HG03571 (cell line): ENCODE measurements around the gene ECI2.
"Not testable (repeated sequence)": the region's sequence is repeated elsewhere in the genome, so short reads cannot be mapped to it uniquely, and the experiment has no call there.

ENCODE experiments used
- ATAC-seq: cut with Tn5 transposase; IDR thresholded peaks from one replicate; pipeline ENCODE4 v1.9.1; 2021; ENCODE audit not compliant: unreplicated experiment

ECI2 gene

DNA sequence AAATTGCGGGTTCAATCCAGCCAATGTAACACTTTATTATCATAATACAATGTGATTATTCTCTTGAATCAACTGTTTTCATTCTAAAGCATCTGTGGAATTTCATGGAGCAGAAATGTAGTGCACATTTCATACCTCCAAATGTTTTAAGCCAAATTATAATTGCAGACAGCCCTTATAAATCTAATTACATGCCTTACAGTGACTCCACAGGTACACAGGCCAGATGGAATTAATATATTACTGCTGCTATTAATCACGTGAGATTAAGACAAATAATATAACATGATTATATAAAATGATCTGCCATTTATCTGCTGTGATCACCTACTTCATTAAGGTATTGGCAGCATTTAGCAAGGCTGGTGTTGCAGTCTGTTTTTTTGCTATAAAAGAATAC, 9.7 kb upstream of the ECI2 start:
- no peak for ATAC-seq

DNA sequence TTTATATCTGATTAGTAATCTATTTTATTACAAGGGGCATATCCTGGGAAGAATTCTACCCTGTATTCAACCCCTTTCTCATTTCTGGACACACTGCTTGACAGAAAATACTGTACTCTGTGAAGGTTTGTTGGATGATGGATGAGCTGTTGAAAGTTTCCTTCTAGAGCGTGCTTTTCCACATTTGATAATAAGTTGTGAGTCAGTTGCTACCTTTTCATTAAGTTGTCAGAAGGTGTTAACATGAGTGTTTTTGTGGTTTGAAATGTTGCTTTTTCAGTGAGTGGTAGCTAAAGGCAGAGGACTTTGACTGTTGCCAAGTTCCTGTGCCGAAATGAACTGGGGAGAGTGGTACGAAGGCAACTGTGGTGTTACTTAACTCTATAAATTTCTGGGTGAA, 3.9 kb upstream of the ECI2 start:
- no peak for ATAC-seq

DNA sequence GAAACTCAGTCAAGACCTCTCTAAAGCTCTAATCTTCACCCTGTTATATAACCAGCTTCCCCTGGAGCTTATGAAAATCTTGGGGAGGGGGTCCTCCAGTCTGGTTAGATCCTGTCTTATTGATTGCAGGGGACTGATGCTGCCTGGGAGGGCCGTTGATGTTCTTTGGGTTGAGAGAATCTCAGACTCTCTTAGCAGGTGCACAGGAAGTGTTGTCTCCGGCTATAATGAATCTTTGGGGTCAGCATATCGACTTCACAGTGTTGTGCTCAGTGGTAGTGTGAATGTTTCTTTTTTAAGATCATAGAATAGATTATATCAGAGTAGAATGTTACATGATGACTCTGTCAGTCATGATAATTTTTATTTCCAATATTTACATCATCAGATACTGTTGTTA, 2.8 kb upstream of the ECI2 start:
- ATAC-seq, result no peak

DNA sequence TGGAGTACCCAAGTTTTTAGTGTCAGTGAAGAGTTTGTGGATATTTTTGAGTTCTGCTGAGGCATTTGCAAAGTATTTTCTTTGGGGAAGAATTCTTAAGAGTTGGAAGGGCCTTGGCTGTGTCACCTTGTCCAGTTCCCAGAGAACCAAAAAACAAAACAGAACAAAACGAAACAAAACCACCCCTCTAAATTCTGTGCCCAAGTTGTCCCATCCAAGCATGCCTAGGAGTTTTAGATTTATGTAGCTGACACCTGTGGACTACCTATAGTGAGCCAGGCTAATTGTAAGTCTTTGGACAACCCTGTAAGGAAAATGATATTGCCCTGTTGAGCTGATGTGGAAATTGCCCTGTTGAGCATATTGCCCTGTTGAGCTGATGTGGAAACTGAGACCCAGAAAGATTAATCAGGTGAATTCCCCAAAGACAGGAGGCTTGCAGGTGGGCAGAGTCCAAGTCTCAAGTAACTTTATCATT, 1.0 kb upstream of the ECI2 start:
- no peak for ATAC-seq

DNA sequence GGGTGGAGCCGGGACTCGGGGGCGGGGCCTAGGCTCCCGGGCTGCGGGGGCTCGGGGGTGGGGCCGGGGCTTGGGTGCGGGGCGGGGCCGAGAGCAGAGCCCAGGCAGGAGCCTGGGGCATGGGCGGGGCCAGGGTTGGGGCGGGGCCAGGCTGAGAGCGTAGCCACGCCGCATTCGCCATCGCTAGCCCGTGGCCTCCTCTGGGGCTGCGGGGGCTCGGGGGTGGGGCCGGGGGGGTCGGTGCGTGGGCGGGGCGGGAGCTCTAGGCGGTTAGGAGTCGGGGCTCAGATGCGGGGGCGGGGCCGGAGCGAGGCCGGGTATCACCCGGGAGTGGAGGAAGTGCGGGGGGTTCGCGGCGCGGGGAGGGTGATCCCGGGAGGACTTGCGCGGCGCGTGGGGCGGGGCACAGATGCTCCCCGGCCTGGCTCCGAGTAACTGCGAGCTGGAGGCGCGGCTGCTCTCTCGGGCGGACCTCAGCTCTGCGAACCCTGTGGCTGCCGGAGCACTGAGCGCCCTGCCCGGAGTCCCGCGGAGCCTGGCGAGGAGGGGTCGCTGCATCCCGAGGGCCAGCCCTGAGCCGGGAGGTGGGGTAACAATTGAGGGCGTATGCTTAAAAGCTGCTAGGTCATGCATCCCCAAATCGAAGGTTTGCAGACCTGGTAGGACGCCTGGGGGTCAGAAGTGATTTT, 434 bp upstream of the ECI2 start:
- peak; percentile 66 for ATAC-seq

DNA sequence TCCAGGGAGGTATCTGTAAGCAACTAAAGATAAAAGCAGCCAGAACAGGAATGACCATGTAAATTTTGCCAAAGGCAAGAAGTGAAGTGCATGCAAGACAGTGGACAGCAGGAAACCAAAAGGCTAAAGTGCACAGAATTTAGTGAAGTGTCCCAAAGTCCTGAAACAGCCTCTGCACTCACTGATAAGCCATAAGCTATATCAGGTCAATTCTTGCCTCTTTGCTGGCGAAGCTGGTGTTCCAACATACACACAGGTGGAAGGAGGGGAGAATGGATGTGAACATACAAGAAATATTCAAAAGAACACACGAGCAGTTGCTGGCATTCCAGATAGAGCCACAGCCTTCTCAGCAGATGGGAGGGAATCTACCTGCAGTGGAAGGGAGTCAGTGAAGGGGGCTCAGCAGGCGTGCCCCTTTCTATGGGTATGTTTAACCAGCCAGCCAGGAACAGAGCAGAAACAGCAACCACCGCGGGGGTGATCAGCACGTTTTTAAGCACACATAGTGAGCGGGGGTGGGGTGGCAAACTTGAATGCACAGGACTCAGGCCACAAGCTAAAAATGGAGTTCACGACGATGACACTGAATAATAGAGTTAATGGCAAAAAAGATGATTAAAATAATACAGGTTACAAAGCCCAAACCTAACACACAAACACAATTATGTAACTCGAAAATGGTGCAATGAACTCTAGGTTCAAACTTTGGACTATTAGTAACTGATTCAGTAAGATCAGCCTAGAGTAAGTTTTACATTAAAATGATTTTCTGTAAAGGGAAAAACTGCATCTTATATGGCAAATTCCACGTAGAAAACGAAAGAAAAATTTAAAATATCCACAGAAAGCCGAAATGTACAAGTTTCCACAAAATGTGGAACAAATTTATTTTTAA, 1.2 kb downstream of the ECI2 start:
- ATAC-seq, result no peak

DNA sequence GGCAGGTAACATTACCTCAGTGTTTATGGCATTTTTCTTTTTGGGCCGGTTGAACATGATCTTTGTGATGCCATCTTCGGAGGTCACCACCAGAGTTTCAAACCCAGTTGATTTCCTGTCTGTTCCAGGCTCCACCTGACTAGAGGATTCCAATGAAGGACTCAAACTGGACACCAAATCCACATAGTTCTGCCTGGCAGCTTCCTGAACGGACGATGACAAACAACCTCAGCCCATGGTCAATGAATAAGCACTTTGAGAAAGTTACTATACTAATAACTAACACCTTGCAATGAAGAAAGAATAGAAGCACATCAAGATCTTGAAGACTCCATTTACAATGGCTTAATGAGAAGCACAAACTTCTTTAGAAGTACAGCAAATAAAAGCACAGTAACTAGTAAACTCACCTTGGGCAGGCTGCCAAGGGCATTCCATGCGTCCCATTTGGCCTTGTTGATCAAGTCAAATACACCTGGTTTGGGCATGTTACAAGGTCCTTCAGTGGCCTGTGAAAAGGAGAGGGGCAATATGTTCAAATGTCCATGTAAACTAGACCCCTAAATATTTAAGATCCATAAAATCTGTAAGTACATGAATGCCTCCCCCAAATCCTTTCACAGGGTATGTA, 4.9 kb downstream of the ECI2 start:
- ATAC-seq, result no peak

DNA sequence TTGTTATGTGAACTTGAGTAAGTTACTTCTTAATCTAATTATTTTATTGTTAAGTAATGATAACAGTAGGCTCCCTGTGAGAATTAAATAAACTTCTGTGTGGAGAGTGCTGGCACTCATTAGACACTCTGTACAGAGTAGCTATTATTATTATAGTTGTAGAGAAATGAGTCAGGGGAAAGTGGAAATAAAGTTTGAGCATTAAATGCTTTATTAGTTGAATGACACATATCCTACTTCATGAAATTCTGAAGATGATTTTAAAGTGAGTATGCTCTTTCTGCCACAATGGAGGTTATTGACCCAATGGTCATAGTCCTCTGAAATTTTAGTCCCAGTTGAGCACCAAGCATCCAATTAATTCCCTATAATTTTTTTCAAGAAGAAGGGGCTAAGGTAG, 5.9 kb downstream of the ECI2 start:
- no peak for ATAC-seq

DNA sequence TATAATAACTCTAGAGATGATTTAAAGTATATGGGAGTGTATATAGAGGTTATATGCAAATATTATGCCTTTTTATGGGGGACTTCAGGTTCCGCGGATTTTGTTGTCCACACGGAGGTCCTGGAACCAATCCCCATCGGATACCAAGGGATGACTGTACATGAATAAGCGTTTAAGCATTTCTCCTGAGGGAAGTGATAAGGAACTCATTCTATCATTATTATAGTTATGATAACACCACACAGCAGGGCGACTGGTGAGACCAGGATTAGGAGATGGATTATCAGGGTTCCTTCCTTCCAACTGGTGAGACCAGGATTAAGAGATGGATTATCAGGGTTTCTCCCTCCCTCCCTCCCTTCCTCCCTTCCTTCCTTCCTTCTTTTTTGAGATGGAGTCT, 6.6 kb downstream of the ECI2 start:
- ATAC-seq, result no peak

DNA sequence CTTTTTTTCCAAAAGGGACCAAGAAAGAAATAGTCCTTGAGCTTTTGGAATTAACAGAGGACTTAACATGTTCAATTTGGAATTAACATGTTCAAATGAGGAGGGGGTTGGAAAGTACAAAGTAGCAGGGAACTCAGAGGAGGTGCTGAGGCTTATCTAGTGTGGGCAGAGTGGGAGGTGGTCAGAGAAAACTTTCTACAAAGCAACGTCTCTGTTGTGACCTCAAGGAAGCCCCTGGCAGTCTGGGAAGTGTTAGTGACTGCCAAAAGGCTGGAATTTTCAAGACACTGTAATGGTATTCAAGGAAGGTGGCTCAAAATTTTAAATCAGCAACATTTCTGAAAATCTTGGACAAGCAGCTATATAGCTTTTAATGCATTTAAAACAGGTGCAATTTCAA, 7.3 kb downstream of the ECI2 start:
- ATAC-seq, result no peak

DNA sequence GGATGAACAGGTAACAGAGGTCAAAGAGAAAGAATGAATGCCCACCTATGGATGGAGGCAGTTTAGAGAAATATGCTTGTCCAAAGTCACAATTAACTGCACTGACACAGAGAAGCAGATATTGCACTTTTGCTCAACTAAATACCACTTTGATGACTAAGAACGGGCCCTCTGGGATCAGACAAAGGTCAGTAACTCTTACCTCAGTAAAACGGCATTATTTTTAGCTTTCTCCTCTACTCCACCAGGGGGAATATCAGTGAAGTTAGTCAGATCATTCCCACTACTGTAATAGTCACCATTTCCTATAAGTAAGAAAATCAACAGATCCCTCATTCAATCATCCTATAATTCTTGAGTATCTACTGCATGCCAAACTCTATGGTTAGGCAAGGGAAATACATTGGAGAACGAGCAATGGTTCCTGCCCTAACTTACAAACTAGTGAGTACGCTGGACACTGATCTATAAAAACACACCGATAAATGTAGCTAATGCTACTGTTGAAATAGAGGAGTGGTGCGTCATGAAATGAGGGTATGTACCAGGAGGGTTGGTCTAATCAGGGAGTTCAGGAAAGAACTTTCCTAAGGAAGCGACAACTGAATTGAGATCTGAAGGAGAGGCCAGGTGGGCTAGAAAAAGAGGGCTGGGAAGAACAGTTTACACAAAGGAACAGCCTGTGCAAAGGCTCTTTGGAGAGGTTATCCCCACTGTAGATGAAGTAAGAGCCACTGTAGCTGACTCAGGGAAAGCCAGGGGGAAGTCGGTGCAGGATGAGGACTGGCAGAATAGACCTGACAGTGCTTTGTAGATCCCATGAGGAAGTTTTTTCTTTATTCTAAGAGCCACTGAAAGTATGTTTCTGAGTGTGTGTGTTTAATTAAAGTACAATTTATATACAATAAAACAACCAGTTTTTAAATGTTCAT, 9.2 kb downstream of the ECI2 start:
- ATAC-seq, result no peak

DNA sequence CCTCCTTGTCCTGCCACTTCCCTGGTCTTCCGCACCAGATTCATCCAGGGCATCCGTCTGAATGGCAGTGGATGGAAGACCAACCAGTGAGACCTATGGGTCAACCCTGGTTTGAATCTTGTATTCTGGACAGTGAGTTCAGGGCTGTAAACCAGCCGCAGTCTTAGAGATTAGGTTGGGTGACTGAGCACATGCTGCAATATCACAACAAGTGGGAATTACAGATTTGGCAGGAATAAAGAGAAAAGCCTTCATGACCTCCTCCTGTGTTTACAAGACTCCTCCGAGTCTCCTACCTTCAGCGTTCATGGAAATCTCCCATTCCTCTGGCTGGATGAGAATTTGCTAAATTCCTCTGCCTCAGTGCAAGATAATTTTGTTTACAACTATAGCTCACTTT, 9.9 kb downstream of the ECI2 start:
- no peak for ATAC-seq

DNA sequence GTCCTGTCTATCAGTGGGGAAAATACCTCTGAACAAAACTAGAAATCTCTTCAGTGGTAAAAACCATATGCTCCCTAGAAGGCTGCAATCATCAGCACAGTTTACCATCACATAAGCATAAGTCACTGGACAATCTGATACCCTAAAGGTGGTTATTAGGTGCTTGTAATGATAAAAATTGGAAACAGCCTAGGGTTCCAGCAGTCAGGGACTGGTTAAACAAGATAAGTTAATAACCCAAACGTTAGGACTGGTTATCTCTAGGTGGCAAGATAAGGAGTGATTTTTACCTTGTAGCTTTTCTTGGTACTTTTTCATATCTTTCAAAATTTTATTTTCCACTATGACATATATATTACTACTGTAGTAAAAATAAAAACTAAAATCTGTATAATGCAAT, 11.0 kb downstream of the ECI2 start:
- ATAC-seq, result no peak

DNA sequence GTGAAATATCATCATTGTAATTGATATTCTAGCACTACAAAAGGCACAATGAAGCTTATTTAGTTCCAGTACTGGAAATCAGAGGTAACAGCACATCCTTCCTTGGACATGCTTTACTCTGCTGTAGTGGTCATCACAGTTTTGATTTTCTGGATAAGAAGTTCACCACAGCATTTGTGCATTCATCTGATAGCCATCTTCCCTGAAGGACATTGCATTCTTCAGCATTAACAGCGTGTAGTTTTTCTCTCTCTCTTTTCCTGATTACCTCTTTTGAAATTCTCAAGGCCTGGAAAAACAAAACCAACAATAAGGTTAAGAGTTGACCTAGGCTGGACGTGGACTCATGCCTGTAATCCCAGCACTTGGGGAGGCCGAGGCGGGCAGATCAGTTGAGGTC, 19.6 kb downstream of the ECI2 start:
- no peak for ATAC-seq

DNA sequence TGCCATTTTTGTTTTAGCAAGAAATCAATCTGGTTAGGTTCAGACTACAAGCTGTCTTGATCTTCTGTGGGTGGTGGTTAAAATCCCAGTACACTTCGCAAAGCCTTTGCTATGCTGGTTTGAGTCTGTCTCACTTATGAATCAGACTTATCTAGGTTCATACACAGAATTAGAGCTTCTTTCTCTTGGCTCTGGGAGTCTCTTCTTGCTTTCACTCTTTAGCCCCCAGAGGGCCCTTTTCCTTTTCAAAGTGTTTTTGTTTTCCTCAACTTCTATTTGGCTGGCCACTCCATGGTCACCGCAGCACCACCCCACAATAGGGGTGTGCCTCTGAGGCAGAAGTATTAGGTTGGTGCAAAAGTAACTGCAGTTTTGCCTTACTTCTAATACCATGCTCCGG, 21.3 kb downstream of the ECI2 start:
- no peak for ATAC-seq

DNA sequence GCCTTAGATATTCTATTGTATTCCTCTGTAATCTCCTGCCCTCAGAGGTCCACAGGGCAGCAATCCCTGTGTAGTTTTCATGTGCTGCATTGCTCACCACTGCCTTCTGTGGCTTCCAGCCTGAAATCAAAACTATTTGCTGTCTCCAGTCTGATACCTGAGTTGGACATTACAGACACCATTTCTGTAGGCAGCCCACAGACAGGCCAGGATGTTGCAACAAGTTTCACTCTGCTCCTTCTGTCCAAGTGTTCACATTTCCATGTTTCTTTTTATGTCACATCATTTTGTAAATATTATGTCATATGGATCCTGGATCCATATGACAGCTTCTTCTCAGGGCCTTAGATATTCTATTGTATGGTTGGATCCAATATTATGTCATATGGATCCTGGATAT, 21.7 kb downstream of the ECI2 start:
- no peak for ATAC-seq

DNA sequence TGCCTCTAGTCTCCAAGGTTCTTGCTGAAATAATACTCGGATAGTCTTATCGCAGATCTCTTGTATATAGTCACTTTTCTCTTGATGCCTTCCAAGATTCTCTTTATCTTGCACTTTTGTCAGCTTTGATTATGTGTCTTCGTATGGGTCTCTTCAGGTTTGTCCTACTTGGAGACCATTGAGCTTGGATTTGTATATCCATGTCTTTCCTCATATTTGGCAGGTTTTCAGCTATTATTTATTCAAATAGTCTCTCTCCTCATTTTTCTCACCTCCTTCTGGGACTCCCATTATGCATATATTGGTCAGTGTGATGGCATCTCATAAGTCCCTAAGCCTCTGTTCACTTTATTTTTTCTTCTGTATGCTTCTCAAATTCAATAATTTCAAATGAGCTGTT, 23.0 kb downstream of the ECI2 start:
- ATAC-seq, result no peak

DNA sequence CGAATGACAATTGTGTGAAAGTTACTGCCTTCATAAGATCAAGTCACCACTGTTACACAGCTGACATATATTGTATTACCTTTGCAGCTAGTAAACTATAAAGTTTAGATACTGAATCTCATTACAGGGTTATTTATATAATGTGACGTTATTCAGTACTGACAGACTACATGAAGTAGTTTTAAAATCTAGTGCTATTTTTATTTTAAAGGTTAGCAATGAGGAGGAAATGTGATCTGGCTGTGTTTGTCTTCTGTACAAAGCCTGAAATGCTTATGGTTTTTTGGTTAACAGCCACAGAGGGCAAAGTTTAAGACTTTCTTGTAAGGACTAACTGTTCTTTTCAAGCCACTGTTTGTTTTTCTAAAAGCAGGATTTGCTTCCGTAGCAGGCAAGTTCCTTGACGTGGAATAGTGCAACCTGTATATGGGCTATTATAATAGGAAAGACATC, 26.0 kb downstream of the ECI2 start:
- ATAC-seq, result not testable (repeated sequence)

DNA sequence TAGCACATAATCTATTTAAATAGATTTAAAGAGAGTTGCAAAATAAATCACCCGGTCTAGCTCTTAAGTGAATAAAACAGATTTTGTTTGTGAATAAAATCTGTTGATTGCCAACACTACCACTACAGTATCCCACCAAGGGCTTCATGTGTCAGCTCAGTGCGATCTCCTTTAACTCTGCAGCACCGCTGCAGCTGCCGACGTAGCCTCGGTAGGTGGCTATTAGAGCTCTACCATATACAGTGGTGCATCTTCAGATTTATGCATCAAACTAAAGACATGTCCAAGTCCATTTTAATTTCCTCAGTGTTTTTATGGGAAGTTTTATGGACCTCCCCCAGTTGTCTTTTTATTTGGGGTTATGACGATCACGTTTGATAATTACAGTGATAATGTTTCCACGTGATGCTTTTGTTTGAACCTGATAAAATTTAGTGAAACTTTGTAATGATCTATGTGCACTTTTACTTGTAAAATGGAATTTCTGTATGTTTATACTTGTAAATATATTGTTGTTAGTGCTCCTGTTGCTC, 26.7 kb downstream of the ECI2 start:
- no peak for ATAC-seq

DNA sequence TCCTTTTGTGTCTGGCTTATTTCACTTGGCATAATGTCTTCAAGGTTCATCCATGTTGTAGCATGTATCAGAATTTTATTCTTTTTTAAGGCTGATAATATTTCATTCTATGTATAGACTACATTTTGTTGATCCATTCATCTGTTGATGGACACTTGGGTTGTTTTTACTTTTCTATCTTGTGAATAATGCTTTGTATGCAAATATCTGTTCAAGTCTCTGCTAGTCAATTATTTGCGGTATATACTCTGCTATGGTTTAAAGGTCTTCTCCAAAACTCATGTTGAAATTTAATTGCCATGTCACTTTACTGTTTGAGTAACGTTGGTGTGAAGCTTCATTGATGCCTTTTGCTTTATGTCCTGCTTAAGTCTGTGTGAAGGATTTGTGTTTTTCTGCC, 27.5 kb downstream of the ECI2 start:
- ATAC-seq, result no peak
